PC-3 (cell line): ENCODE data around the gene ARHGAP6. TPM values are rescaled to one million over a fixed set of nuclear protein-coding genes. Genes with fewer than 3 reads are reported as not detected.

ENCODE experiments used
- ATAC-seq: fragments of 200-7000 bp; cut with Tn5 transposase; 2 replicates; pipeline ENCODE4 v1.9.1; 2020; ENCODE audit warnings: mild to moderate bottlenecking, moderate library complexity
- BruUV-seq: library from RNA; stranded (reverse); fragments of 400-500 nt; replicated peaks from 2 replicates; lab custom pipeline; 2021; lab: Mats Ljungman, UMichigan
- CTCF ChIA-PET: fragments of 300-600 bp; sonication (Branson Sonifier 250); formaldehyde crosslinking; loops from one replicate; lab custom pipeline; 2022; ENCODE audit warnings: antibody characterized with exemption; lab: Charles Lee
- POLR2A ChIA-PET: fragments of 300-600 bp; sonication (Branson Sonifier 250); formaldehyde crosslinking; loops from one replicate; lab custom pipeline; 2022; ENCODE audit warnings: antibody characterized with exemption; ENCODE audit not compliant: unreplicated experiment; lab: Charles Lee
- DNase-seq: peaks from one replicate; pipeline ENCODE4 v3.0.0-alpha.2; 2015
- H2AFZ ChIP-seq: fragments of 300-600 bp; sonication (generic); 2 replicates; pipeline ENCODE4 v1.6.0; 2016; ENCODE audit warnings: antibody characterized with exemption, low read length
- H3F3A ChIP-seq: fragments of 300-600 bp; sonication (generic); one replicate; pipeline ENCODE4 v1.6.0; 2017; ENCODE audit warnings: antibody characterized with exemption, low read length, control low read depth, mild to moderate bottlenecking; ENCODE audit not compliant: unreplicated experiment
- H3K27ac ChIP-seq: fragments of 300-600 bp; sonication (generic); 2 replicates; pipeline ENCODE4 v1.5.1; 2016; ENCODE audit warnings: mild to moderate bottlenecking, low read length
- H3K27me3 ChIP-seq: fragments of 300-600 bp; sonication (generic); 2 replicates; pipeline ENCODE4 v1.6.1; 2016; ENCODE audit warnings: low read length, mixed read lengths
- H3K36me3 ChIP-seq: fragments of 300-600 bp; sonication (generic); 2 replicates; pipeline ENCODE4 v1.6.1; 2016; ENCODE audit warnings: low read depth, mixed run types, low read length, mixed read lengths
- H3K4me1 ChIP-seq: fragments of 300-600 bp; sonication (generic); 2 replicates; pipeline ENCODE4 v1.5.1; 2016; ENCODE audit warnings: low read length; ENCODE audit not compliant: insufficient read depth
- H3K4me2 ChIP-seq: fragments of 300-600 bp; sonication (generic); 2 replicates; pipeline ENCODE4 v1.6.0; 2016; ENCODE audit warnings: low read length
- H3K4me3 ChIP-seq: fragments of 300-600 bp; sonication (generic); 2 replicates; pipeline ENCODE4 v1.5.1; 2016; ENCODE audit warnings: mild to moderate bottlenecking, low read length, mixed read lengths
- H3K79me2 ChIP-seq: fragments of 300-600 bp; sonication (generic); 2 replicates; pipeline ENCODE4 v1.6.1; 2017; ENCODE audit warnings: low read length, mixed read lengths
- H3K9ac ChIP-seq: fragments of 300-600 bp; sonication (generic); 2 replicates; pipeline ENCODE4 v1.6.0; 2016; ENCODE audit warnings: mild to moderate bottlenecking, low read length
- H3K9me2 ChIP-seq: fragments of 300-600 bp; sonication (generic); replicated peaks from 2 replicates; pipeline ENCODE4 v1.6.1; 2016; ENCODE audit warnings: mixed run types, low read length, mixed read lengths
- H3K9me3 ChIP-seq: fragments of 300-600 bp; sonication (generic); 2 replicates; pipeline ENCODE4 v1.6.1; 2016; ENCODE audit warnings: low read length, mixed read lengths
- H4K20me1 ChIP-seq: fragments of 300-600 bp; sonication (generic); 2 replicates; pipeline ENCODE4 v1.6.1; 2016; ENCODE audit warnings: low read length, mixed read lengths
- EZH2 ChIP-seq: fragments of 300-600 bp; sonication (generic); IDR thresholded peaks from one replicate; pipeline ENCODE4 v1.6.1; 2017; ENCODE audit warnings: antibody characterized with exemption, mild to moderate bottlenecking, low read length; ENCODE audit not compliant: unreplicated experiment
- EZH2phosphoT487 ChIP-seq: fragments of 300-600 bp; sonication (generic); IDR thresholded peaks from 2 replicates; pipeline ENCODE4 v1.6.1; 2018; ENCODE audit warnings: mild to moderate bottlenecking, antibody characterized with exemption, low read length, borderline replicate concordance
- intact Hi-C: fragments of 100-400 bp; cut with micrococcal nuclease; formaldehyde crosslinking; loops from 2 replicates; pipeline ENCODE4 v1.9.0; 2023
- total RNA-seq: library from RNA; depleted of rRNA; stranded (reverse); fragments of >200 nt; gene quantifications from 2 replicates; pipeline ENCODE4 v1.2.3, GENCODE V29; 2014
- TF ChIP-seq, protein P1 (sequence below): fragments of 300-600 bp; sonication (generic); conservative IDR thresholded peaks from 2 replicates; pipeline ENCODE4 v1.5.1; 2017; ENCODE audit warnings: antibody characterized with exemption, low read depth, mild to moderate bottlenecking, low read length

The ARHGAP6 gene
- total RNA-seq, 1 experiment from 2014 or later, result 2.8 TPM

DNA sequence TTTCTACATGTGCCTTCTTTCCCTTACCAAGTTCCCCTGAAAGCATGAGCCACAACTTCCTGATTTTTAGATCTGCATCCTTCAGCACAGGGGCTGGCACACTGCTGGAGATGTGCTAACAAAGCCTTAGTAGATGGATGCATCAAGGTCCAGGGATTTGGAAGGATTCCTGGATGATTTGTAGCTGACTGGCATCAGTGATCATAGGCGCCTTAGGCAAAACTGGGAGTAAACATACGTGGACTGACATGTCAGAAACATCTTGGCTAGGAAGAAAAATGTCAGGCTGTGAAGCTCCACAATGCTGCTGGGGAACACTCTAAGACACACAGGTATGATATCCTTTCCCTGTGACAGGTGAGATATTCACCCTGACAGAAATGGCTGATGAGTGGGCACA, 216.1 kb downstream of the ARHGAP6 start:
- ChIA-PET CTCF (no interaction called here), POLR2A (no interaction called here)
- Histone ChIP-seq H3K4me1 (no peaks in the 10 kb centered on the region), H2AFZ (no peak overlapping the region), H3K4me2 (no peak overlapping the region), H3K36me3 (no peaks in the 10 kb centered on the region), H3K4me3 (no peak overlapping the region), H3K27me3 (no peaks in the 10 kb centered on the region), H3F3A (no peaks in the 10 kb centered on the region), H3K9me3 (no peaks in the 10 kb centered on the region), H3K79me2 (no peaks in the 10 kb centered on the region), H3K9me2 (no peaks in the 10 kb centered on the region), H4K20me1 (no peaks in the 10 kb centered on the region), H3K9ac (no peak overlapping the region), H3K27ac (no peak overlapping the region)
- DNase-seq (peak; percentile 45), ATAC-seq (no peak)
- intact Hi-C loops, result loop anchor here (10.0 kb wide), 1 partner anchor 1595 kb away; the partner anchor contains the start of gene FAM9C
- TF ChIP-seq EZH2, result no peak
- TF ChIP-seq, protein P1, sequence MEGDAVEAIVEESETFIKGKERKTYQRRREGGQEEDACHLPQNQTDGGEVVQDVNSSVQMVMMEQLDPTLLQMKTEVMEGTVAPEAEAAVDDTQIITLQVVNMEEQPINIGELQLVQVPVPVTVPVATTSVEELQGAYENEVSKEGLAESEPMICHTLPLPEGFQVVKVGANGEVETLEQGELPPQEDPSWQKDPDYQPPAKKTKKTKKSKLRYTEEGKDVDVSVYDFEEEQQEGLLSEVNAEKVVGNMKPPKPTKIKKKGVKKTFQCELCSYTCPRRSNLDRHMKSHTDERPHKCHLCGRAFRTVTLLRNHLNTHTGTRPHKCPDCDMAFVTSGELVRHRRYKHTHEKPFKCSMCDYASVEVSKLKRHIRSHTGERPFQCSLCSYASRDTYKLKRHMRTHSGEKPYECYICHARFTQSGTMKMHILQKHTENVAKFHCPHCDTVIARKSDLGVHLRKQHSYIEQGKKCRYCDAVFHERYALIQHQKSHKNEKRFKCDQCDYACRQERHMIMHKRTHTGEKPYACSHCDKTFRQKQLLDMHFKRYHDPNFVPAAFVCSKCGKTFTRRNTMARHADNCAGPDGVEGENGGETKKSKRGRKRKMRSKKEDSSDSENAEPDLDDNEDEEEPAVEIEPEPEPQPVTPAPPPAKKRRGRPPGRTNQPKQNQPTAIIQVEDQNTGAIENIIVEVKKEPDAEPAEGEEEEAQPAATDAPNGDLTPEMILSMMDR, result no peak
- no peak for TF ChIP-seq EZH2phosphoT487
- BruUV-seq, result no TSS peak

DNA sequence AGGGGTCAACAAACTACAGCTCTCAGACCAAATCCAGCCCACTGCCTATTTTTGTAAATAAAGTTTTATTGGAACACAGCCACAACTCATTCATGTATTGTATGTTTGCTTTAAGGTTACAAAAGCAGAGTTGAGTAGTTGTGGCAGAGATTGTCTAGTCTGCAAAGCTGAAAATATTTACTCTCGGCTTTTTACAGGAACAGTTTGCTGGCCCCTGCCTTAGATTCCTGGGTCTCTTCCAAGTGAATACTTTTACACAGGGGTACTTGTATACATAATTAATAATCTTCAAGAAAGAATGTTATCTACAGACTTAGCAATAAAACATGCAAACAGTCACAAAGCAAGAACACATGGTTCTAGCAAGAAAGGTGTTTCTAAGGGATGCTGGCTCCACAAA, 218.3 kb downstream of the ARHGAP6 start:
- Histone ChIP-seq H3F3A (no peaks in the 10 kb centered on the region), H3K9me3 (no peaks in the 10 kb centered on the region), H3K4me3 (no peak overlapping the region), H2AFZ (no peak overlapping the region), H3K27me3 (no peaks in the 10 kb centered on the region), H3K9ac (no peak overlapping the region), H3K4me2 (no peak overlapping the region), H3K79me2 (no peaks in the 10 kb centered on the region), H3K36me3 (no peaks in the 10 kb centered on the region), H3K9me2 (no peaks in the 10 kb centered on the region), H3K27ac (no peak overlapping the region), H4K20me1 (no peaks in the 10 kb centered on the region), H3K4me1 (no peaks in the 10 kb centered on the region)
- CTCF ChIA-PET, result no interaction called here
- DNase-seq, result no peak
- BruUV-seq, result no TSS peak
- ATAC-seq, result no peak
- intact Hi-C loops, result loop anchor here (10.0 kb wide), 1 partner anchor 1597 kb away; the partner anchor contains the start of gene FAM9C
- POLR2A ChIA-PET, result no interaction called here
- no peak for TF ChIP-seq EZH2
- TF ChIP-seq, protein P1, result no peak
- no peak for TF ChIP-seq EZH2phosphoT487

DNA sequence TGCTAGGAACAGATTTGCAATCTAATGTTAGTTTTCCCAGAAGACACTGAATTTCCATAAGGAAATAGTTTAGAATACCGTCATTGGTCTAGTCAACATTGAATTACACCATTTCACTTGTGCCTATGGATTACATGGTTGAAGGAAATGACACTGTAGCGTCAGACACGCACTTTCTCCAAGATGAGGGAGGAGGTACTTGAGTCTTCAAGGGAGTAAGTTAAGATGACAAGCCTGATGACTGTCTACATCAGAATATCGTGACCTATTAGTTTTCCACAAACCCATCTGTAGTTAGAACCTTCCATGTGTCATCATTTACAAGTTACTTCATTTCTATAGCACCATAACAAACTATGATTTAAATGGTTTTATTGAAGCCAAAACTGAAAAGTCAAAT, 218.8 kb downstream of the ARHGAP6 start:
- Histone ChIP-seq H4K20me1 (no peaks in the 10 kb centered on the region), H3K27ac (no peak overlapping the region), H3K4me3 (no peak overlapping the region), H3F3A (no peaks in the 10 kb centered on the region), H3K4me2 (no peak overlapping the region), H3K9me2 (no peaks in the 10 kb centered on the region), H3K4me1 (no peaks in the 10 kb centered on the region), H3K9ac (no peak overlapping the region), H3K9me3 (no peaks in the 10 kb centered on the region), H3K27me3 (no peaks in the 10 kb centered on the region), H3K79me2 (no peaks in the 10 kb centered on the region), H3K36me3 (no peaks in the 10 kb centered on the region), H2AFZ (no peak overlapping the region)
- CTCF ChIA-PET, result no interaction called here
- POLR2A ChIA-PET, result no interaction called here
- BruUV-seq, result no TSS peak
- no peak for TF ChIP-seq EZH2
- TF ChIP-seq, protein P1, result no peak
- no peak for TF ChIP-seq EZH2phosphoT487
- DNase-seq, result no peak
- no peak for ATAC-seq
- intact Hi-C loops, result loop anchor here (10.0 kb wide), 1 partner anchor 1598 kb away; the partner anchor contains the start of gene FAM9C
